Breast epithelium (tissue), 4 donors: ENCODE measurements around the gene URI1. TPM values are rescaled to one million over a fixed set of nuclear protein-coding genes. Genes with fewer than 3 reads are reported as not detected.

Experiments used
- DNase-seq, 2 donors: peaks; one replicate each; pipeline ENCODE4 v3.0.0-alpha.2; 2019; ENCODE audit warnings: low spot score in 2 of 2
- H3K27ac ChIP-seq, 2 donors: fragments of 200-600 bp; sonication (generic) in 1 of 2; one replicate each; pipeline ENCODE4 v1.5.1; 2016 to 2019; ENCODE audit warnings: mild to moderate bottlenecking in 1 of 2
- H3K27me3 ChIP-seq, 2 donors: fragments of 200-600 bp; sonication (generic) in 1 of 2; one replicate each; pipeline versions ENCODE4 v1.5.1 to v1.6.0; 2017 to 2019; ENCODE audit warnings: control low read depth in 1 of 2, mild to moderate bottlenecking in 1 of 2
- H3K36me3 ChIP-seq: fragments of 200-600 bp; one replicate; pipeline ENCODE4 v1.5.1; 2019
- H3K4me1 ChIP-seq, 2 donors: fragments of 200-600 bp; sonication (generic); one replicate each; pipeline ENCODE4 v1.5.1; 2016 to 2019; ENCODE audit warnings: control low read depth in 1 of 2
- H3K4me3 ChIP-seq, 3 donors: fragments of 200-600 bp; sonication (generic); 1 replicate in 2 of 3; 2 replicates in 1 of 3; pipeline ENCODE4 v1.5.1; 2016 to 2019; ENCODE audit warnings: mild to moderate bottlenecking in 3 of 3, moderate library complexity in 2 of 3
- H3K9me3 ChIP-seq, 2 donors: fragments of 200-600 bp; sonication (generic) in 1 of 2; one replicate each; pipeline ENCODE4 v1.5.1; 2016 to 2019; ENCODE audit warnings: control low read depth in 1 of 2
- POLR2A ChIP-seq: fragments of 450-650 bp; IDR thresholded peaks from one replicate; pipeline ENCODE4 v1.6.1; 2016; ENCODE audit warnings: antibody characterized with exemption, mild to moderate bottlenecking, moderate library complexity
- POLR2AphosphoS5 ChIP-seq, 3 donors: sonication (generic); formaldehyde crosslinking; IDR thresholded peaks; one replicate each; pipeline ENCODE4 v1.6.1; 2017; ENCODE audit warnings: antibody characterized with exemption in 3 of 3
- intact Hi-C: fragments of 100-400 bp; cut with DNase I; formaldehyde crosslinking; loops from one replicate; pipeline ENCODE4 v1.15.1; 2023; ENCODE audit warnings: low total_unique reads
- total RNA-seq, 3 donors: library from RNA; depleted of rRNA; stranded (reverse); fragments of >200 nt; gene quantifications; one replicate each; pipeline ENCODE4 v1.1.0, GENCODE V29; 2016
- TF ChIP-seq, protein P1 (sequence below), 3 donors: fragments of 450-650 bp; IDR thresholded peaks; one replicate each; pipeline ENCODE4 v1.5.1; 2016 to 2017; ENCODE audit warnings: antibody characterized with exemption in 3 of 3, mild to moderate bottlenecking in 3 of 3, moderate library complexity in 3 of 3

The URI1 gene
- total RNA-seq, 3 donors from 2014 or later, result 61.0 to 78.2 (median 61.6) TPM

- H3K27ac ChIP-seq, result no peak overlapping the region
- DNase-seq, result no peak
- intact Hi-C loops, result loop anchor here (5.0 kb wide), 1 partner anchor 323 kb away; no protein-coding TSS in a partner anchor
- no peak for TF ChIP-seq POLR2AphosphoS5 (IDR thresholded peaks at IDR 0.05)
- TF ChIP-seq, protein P1, sequence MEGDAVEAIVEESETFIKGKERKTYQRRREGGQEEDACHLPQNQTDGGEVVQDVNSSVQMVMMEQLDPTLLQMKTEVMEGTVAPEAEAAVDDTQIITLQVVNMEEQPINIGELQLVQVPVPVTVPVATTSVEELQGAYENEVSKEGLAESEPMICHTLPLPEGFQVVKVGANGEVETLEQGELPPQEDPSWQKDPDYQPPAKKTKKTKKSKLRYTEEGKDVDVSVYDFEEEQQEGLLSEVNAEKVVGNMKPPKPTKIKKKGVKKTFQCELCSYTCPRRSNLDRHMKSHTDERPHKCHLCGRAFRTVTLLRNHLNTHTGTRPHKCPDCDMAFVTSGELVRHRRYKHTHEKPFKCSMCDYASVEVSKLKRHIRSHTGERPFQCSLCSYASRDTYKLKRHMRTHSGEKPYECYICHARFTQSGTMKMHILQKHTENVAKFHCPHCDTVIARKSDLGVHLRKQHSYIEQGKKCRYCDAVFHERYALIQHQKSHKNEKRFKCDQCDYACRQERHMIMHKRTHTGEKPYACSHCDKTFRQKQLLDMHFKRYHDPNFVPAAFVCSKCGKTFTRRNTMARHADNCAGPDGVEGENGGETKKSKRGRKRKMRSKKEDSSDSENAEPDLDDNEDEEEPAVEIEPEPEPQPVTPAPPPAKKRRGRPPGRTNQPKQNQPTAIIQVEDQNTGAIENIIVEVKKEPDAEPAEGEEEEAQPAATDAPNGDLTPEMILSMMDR (IDR thresholded peaks at IDR 0.05), result no peak
- TF ChIP-seq POLR2A, result no peak
- no peaks in the 10 kb centered on the region for H3K9me3 ChIP-seq
- H3K4me1 ChIP-seq, result no peaks in the 10 kb centered on the region
- H3K36me3 ChIP-seq, result no peaks in the 10 kb centered on the region
- no peak overlapping the region for H3K4me3 ChIP-seq
- peaks cover 0 to 7% of the 10 kb centered on the region in 2 donors for H3K27me3 ChIP-seq
Measured at GRCh38 chr19:29928831-29929230, 13.2 kb upstream of the URI1 start.

DNA sequence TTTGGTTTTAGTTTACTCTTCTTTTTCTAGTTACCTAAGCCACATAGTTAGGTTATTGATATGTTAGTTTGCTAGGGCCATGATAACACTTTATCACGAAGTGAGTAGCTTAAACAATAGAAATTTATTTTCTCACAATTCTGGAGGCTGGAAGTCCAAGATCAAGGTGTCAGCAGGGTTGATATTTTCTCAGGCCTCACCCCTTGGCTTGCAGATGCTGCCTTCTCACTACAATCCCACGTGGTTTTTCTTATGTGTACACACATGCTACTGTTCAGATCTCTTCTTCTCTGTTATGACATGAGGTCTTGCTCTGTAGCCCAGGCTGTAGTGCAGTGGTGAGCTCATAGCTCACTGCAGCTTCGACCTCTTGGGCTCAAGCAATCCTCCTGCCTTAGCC is 7.8 kb upstream of the URI1 start:
- Histone ChIP-seq H3K36me3 (no peaks in the 10 kb centered on the region), H3K4me3 (no peak overlapping the region), H3K27me3 (no peaks in the 10 kb centered on the region), H3K4me1 (no peaks in the 10 kb centered on the region), H3K27ac (no peak overlapping the region), H3K9me3 (peaks cover 15 to 38% of the 10 kb centered on the region in 2 donors)
- no peak for DNase-seq
- no peak for TF ChIP-seq POLR2A
- TF ChIP-seq, protein P1 (IDR thresholded peaks at IDR 0.05), result no peak
- no peak for TF ChIP-seq POLR2AphosphoS5 (IDR thresholded peaks at IDR 0.05)
- intact Hi-C loops, result no loop called here

DNA sequence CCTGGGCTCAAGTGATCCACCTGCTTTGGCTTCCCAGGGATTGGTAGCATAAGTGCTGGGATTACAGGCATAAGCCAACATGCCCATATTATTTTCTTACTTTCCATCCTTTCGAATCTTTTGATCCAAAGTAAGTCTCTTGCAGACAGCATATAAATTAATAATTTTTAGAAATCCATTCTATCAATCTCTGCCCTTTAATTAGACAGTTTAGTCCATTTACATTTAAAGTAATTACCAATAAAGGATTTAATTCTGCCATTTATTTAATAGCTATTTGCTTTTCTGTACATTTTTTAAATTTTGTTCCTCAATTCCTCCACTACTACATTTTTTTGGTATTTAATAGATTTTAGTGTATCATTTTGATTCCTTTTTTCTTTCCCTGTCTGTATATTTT is 7.3 kb upstream of the URI1 start:
- Histone ChIP-seq H3K4me1 (no peaks in the 10 kb centered on the region), H3K27me3 (no peaks in the 10 kb centered on the region), H3K9me3 (peaks cover 15 to 38% of the 10 kb centered on the region in 2 donors), H3K27ac (no peak overlapping the region), H3K36me3 (no peaks in the 10 kb centered on the region), H3K4me3 (no peak overlapping the region)
- no peak for DNase-seq
- intact Hi-C loops, result no loop called here
- TF ChIP-seq POLR2A, result no peak
- TF ChIP-seq, protein P1 (IDR thresholded peaks at IDR 0.05), result no peak
- no peak for TF ChIP-seq POLR2AphosphoS5 (IDR thresholded peaks at IDR 0.05)

DNA sequence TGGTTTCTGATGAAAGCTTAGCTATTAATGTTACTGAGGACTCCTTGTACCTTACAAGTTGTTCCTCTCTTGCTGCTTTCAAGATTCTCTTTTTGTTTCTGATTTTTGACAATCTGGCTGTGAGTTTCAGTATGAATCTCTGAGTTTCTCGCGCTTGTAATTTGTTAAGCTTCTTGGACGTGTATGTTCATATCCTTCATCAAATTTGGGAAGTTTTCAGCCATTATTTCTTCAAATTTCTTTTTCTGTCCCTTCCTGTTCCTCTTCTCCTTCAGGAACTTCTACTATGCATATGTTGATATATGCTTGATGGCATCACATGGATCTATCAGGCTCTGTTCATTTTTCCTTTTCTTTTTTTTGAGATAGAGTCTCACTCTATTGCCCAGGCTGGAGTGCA is 5.6 kb upstream of the URI1 start:
- no peak overlapping the region for H3K4me3 ChIP-seq
- no peaks in the 10 kb centered on the region for H3K27me3 ChIP-seq
- H3K4me1 ChIP-seq, result no peaks in the 10 kb centered on the region
- intact Hi-C loops, result no loop called here
- H3K9me3 ChIP-seq, result peaks cover 15 to 38% of the 10 kb centered on the region in 2 donors
- DNase-seq, result no peak
- H3K36me3 ChIP-seq, result no peaks in the 10 kb centered on the region
- TF ChIP-seq, protein P1 (IDR thresholded peaks at IDR 0.05), result no peak
- TF ChIP-seq POLR2AphosphoS5 (IDR thresholded peaks at IDR 0.05) (no peak), POLR2A (no peak)
- H3K27ac ChIP-seq, result no peak overlapping the region

- H3K9me3 ChIP-seq, result peaks cover 12 to 32% of the 10 kb centered on the region in 2 donors
- TF ChIP-seq, protein P1 (IDR thresholded peaks at IDR 0.05), result no peak
- TF ChIP-seq POLR2A (no peak), POLR2AphosphoS5 (IDR thresholded peaks at IDR 0.05) (no peak)
- H3K4me1 ChIP-seq, result peaks cover 0 to 4% of the 10 kb centered on the region in 2 donors
- H3K36me3 ChIP-seq, result no peaks in the 10 kb centered on the region
- no peak for DNase-seq
- H3K4me3 ChIP-seq, result no peak overlapping the region
- H3K27me3 ChIP-seq, result no peaks in the 10 kb centered on the region
- no peak overlapping the region for H3K27ac ChIP-seq
- intact Hi-C loops, result no loop called here
Measured at GRCh38 chr19:29939628-29940027, 2.4 kb upstream of the URI1 start.
